D721Med (cell line): Measurements from ENCODE around the gene CASP12.

Source experiments
- DNase-seq: peaks from one replicate; pipeline ENCODE4 v3.0.0; 2011; ENCODE audit warnings: low spot score; ENCODE audit not compliant: insufficient read length
- FAIRE-seq: peaks from 2 replicates; lab custom pipeline; 2011; peaks lifted over from hg19 to GRCh38; lab: Jason Lieb, UNC
- TF ChIP-seq, protein P1 (sequence below): IDR thresholded peaks from 2 replicates; pipeline ENCODE4 v1.5.1; 2012; ENCODE audit warnings: mild to moderate bottlenecking, control low read depth; ENCODE audit not compliant: insufficient read depth; ENCODE audit errors: missing control alignments

Gene CASP12

GRCh38 chr11:104926771-104927611 is 28.7 kb upstream of the CASP12 start:
- FAIRE-seq, result no peak
- TF ChIP-seq, protein P1, sequence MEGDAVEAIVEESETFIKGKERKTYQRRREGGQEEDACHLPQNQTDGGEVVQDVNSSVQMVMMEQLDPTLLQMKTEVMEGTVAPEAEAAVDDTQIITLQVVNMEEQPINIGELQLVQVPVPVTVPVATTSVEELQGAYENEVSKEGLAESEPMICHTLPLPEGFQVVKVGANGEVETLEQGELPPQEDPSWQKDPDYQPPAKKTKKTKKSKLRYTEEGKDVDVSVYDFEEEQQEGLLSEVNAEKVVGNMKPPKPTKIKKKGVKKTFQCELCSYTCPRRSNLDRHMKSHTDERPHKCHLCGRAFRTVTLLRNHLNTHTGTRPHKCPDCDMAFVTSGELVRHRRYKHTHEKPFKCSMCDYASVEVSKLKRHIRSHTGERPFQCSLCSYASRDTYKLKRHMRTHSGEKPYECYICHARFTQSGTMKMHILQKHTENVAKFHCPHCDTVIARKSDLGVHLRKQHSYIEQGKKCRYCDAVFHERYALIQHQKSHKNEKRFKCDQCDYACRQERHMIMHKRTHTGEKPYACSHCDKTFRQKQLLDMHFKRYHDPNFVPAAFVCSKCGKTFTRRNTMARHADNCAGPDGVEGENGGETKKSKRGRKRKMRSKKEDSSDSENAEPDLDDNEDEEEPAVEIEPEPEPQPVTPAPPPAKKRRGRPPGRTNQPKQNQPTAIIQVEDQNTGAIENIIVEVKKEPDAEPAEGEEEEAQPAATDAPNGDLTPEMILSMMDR, result no peak
- no peak for DNase-seq

- FAIRE-seq, result no peak
- TF ChIP-seq, protein P1, result no peak
- no peak for DNase-seq
Measured at GRCh38 chr11:104925850-104926249, 27.6 kb upstream of the CASP12 start.

- FAIRE-seq (no peak), DNase-seq (no peak)
- TF ChIP-seq, protein P1, result no peak
Measured at GRCh38 chr11:104918113-104918824, 20.0 kb upstream of the CASP12 start.

DNA sequence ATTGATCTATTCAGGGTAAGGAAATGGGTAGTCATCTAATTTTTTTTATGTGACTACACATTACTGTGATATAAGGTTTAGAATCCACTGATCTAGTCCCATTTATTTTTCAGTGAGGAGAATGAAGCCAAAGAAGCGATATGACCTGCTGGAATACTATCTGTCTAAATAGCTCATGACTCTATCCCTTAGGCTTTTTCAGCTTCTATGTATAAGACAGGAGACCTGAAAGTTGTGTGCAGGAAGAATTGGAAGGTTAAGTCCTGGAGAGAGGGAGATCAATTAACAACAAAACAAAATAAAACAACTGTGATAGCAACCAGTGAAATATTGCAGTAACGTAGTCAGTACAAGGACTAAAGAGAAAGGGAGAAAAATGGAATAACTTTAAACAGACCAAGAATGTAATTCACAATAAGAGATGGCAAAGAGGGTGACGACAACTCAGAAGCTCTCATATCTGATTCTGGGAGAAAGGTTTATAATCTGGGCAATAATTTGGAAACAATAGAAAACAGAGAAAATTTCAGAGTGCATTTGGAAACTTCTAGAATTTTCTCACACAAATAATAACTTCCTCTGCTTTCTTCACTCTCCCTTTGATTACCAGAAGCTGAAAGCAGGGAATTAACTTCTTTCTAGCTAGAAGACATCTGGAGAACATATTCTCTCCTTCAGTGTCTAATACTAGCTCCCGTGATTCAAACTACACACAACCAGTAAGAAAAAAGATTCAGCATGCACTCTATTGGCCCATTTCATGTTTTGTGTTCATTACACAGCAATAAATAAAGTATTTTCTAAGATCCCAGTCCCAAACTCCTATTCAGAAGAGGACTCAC is 19.2 kb upstream of the CASP12 start:
- TF ChIP-seq, protein P1, result no peak
- no peak for DNase-seq
- FAIRE-seq, result no peak

DNA sequence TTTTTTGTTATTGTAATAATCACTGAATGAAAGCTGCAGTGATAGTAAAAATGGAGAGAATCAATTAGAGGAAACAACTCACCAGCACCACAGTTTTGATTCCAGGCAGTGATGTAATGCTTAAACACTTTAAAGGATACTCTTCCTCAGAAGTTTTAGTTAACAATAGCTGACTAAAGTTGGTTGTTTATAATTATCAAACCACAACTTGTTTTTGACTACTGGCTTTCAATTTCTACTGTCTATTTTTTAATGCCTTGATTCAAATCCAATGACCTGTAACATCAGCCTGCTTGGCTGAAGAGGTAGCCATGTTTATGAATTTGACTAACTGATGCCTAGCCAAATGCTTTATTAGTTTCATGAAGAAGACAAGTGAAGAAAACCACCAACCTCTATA is 18.2 kb upstream of the CASP12 start:
- TF ChIP-seq, protein P1, result no peak
- no peak for FAIRE-seq

GRCh38 chr11:104912102-104912501 is 13.8 kb upstream of the CASP12 start:
- no peak for FAIRE-seq
- TF ChIP-seq, protein P1, result no peak
- no peak for DNase-seq

More for the DNA sequence above, 18.2 kb upstream of the CASP12 start:
- no peak for DNase-seq
